Measurements from ENCODE around the gene ERRFI1.

DNA sequence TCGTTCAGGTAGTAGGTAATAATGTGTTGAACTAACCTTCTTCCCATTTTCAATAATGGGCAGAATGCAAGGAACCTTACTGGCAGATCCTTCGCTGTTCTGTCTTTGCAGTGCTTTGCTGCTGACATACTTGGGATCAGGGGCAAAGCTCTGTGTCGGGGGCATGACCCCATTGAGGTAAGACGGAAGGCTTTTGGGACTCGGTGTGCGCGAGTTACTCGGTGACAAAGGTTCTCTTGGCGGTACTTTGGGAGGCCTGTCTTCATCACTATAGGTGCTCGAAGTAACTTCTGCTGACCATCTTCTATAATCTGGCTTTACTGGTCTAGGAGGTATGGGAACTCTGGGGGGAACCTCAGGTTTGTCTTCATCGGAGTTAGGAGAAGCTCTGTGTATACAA lies 12.7 kb downstream of the ERRFI1 start:
- TF ChIP-seq, protein P1, sequence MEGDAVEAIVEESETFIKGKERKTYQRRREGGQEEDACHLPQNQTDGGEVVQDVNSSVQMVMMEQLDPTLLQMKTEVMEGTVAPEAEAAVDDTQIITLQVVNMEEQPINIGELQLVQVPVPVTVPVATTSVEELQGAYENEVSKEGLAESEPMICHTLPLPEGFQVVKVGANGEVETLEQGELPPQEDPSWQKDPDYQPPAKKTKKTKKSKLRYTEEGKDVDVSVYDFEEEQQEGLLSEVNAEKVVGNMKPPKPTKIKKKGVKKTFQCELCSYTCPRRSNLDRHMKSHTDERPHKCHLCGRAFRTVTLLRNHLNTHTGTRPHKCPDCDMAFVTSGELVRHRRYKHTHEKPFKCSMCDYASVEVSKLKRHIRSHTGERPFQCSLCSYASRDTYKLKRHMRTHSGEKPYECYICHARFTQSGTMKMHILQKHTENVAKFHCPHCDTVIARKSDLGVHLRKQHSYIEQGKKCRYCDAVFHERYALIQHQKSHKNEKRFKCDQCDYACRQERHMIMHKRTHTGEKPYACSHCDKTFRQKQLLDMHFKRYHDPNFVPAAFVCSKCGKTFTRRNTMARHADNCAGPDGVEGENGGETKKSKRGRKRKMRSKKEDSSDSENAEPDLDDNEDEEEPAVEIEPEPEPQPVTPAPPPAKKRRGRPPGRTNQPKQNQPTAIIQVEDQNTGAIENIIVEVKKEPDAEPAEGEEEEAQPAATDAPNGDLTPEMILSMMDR (IDR thresholded peaks at IDR 0.05 in 2 of 3, conservative IDR thresholded peaks at IDR 0.05 in 1 of 3; ENCODE audit: control insufficient read depth in 2 of 3, extremely low read depth in 1 of 3, insufficient read depth in 1 of 3, low read depth in 3 of 3, low read length in 3 of 3) = no peak
- TF ChIP-seq POLR2A (IDR thresholded peaks at IDR 0.05; ENCODE audit: low read depth, low read length) = no peak
- TF ChIP-seq CREM (IDR thresholded peaks at IDR 0.05; ENCODE audit: low read depth) = no peak
- TF ChIP-seq, protein P2, sequence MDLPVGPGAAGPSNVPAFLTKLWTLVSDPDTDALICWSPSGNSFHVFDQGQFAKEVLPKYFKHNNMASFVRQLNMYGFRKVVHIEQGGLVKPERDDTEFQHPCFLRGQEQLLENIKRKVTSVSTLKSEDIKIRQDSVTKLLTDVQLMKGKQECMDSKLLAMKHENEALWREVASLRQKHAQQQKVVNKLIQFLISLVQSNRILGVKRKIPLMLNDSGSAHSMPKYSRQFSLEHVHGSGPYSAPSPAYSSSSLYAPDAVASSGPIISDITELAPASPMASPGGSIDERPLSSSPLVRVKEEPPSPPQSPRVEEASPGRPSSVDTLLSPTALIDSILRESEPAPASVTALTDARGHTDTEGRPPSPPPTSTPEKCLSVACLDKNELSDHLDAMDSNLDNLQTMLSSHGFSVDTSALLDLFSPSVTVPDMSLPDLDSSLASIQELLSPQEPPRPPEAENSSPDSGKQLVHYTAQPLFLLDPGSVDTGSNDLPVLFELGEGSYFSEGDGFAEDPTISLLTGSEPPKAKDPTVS (IDR thresholded peaks at IDR 0.05; ENCODE audit: low read depth, low read length) = no peak
- TF ChIP-seq, protein P3, sequence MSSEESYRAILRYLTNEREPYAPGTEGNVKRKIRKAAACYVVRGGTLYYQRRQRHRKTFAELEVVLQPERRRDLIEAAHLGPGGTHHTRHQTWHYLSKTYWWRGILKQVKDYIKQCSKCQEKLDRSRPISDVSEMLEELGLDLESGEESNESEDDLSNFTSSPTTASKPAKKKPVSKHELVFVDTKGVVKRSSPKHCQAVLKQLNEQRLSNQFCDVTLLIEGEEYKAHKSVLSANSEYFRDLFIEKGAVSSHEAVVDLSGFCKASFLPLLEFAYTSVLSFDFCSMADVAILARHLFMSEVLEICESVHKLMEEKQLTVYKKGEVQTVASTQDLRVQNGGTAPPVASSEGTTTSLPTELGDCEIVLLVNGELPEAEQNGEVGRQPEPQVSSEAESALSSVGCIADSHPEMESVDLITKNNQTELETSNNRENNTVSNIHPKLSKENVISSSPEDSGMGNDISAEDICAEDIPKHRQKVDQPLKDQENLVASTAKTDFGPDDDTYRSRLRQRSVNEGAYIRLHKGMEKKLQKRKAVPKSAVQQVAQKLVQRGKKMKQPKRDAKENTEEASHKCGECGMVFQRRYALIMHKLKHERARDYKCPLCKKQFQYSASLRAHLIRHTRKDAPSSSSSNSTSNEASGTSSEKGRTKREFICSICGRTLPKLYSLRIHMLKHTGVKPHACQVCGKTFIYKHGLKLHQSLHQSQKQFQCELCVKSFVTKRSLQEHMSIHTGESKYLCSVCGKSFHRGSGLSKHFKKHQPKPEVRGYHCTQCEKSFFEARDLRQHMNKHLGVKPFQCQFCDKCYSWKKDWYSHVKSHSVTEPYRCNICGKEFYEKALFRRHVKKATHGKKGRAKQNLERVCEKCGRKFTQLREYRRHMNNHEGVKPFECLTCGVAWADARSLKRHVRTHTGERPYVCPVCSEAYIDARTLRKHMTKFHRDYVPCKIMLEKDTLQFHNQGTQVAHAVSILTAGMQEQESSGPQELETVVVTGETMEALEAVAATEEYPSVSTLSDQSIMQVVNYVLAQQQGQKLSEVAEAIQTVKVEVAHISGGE (CRISPR knock-in tag; IDR thresholded peaks at IDR 0.05) = no peak

Data from GM12878 (cell line).